Measurements from ENCODE around the gene DACT3.

DACT3 gene

DNA sequence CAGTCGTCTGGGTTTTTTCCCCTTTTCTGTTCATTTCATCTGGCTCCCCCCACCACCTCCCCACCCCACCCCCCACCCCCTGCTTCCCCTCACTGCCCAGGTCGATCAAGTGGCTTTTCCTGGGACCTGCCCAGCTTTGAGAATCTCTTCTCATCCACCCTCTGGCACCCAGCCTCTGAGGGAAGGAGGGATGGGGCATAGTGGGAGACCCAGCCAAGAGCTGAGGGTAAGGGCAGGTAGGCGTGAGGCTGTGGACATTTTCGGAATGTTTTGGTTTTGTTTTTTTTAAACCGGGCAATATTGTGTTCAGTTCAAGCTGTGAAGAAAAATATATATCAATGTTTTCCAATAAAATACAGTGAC is 50.6 kb downstream of the DACT3 start:
- no peak for DNase-seq

DNA sequence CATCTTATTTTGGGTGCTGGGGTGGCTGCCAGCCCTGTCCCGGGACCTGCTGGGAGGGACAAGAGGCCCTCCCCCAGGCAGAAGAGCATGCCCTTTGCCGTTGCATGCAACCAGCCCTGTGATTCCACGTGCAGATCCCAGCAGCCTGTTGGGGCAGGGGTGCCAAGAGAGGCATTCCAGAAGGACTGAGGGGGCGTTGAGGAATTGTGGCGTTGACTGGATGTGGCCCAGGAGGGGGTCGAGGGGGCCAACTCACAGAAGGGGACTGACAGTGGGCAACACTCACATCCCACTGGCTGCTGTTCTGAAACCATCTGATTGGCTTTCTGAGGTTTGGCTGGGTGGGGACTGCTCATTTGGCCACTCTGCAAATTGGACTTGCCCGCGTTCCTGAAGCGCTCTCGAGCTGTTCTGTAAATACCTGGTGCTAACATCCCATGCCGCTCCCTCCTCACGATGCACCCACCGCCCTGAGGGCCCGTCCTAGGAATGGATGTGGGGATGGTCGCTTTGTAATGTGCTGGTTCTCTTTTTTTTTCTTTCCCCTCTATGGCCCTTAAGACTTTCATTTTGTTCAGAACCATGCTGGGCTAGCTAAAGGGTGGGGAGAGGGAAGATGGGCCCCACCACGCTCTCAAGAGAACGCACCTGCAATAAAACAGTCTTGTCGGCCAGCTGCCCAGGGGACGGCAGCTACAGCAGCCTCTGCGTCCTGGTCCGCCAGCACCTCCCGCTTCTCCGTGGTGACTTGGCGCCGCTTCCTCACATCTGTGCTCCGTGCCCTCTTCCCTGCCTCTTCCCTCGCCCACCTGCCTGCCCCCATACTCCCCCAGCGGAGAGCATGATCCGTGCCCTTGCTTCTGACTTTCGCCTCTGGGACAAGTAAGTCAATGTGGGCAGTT is 51.2 kb downstream of the DACT3 start:
- no peak for DNase-seq

DNA sequence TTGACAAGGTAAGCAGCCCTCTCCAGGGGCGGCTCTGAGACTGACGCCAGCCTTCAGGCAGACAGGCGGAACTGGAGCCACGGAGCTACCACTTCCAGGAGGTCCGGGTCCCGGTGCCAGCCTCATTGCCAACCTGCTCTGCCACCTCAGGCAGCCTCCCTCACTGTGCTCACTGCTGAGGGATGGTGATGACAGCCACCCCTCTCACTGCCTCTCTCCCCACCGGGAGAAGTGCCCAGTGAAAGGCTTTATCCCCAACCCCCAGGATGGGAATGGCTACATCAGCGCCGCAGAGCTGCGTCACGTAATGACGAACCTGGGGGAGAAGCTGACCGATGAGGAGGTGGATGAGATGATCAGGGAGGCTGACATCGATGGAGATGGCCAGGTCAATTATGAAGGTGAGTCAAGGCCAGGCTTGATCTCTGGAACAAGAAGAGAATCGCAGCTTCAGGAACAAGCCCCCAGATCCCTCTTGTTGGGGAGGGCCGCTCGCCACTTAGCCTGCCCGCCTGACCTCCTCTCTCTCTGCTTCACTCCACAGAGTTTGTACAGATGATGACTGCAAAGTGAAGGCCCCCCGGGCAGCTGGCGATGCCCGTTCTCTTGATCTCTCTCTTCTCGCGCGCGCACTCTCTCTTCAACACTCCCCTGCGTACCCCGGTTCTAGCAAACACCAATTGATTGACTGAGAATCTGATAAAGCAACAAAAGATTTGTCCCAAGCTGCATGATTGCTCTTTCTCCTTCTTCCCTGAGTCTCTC is 52.2 kb downstream of the DACT3 start:
- no peak for DNase-seq

DNA sequence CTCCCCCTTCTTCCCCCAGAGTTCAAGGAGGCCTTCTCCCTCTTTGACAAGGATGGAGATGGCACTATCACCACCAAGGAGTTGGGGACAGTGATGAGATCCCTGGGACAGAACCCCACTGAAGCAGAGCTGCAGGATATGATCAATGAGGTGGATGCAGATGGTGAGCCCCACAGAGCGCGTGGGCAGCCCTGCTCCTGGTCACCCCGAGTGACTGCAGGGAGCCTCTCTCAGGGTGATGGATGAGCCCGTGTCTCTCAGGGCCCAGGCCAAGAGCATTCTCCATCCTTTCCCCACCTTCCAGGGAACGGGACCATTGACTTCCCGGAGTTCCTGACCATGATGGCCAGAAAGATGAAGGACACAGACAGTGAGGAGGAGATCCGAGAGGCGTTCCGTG is 52.8 kb downstream of the DACT3 start:
- no peak for DNase-seq

DNA sequence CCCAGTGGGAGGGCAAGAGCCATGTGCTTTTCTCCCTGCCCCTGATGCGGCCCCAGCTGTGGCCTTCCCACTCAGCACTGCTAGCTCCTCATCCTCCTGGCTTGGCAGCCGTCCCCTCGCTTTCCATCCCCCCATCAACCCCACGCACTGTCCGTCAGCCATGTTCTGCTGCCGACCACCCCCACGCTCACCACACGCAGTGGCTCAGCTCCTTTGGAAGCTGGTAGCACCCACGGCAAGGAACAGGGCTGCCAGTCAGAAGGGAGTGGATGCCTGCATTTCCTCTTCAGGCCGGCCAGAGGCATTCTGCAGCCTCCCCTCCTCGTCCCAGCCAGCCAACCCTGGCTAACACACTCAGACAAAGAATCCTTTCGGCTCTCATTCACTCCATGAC is 53.5 kb downstream of the DACT3 start:
- no peak for DNase-seq

DNA sequence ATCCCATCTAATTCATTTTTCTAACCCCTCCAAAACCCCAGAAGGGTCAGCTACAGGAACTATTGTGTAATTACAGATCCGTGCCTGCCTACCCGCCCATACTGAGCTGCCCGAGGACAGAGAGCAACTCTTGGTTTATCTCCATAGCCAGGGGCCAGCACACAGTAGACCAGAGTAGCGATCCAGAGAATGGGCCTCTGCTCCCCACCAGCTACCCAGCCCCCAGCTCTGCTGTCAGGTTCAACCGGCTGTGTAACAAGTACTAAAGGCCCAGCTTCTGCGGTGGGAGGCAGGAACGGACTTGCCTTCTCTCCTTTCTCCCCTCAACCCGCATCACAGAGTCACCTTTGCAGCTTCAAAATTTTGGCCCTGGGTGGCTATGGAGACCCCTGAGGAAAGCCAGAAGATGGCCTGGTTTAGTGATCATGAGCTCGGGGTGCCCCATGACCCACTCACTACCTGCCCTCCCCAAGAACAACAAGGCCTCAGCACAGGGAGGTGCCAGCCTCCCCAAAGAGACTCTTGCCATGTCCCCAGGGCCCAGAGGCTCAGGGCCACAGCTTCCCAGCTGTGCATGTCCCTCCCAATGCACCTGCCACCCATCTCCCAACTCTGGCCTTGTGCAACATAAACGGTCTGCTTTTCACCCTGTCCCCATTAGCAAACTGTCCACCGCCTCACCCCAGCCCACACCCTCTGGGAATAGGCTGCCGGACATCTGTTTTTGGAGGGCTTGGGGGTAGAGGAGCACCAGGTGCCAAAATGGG is 54.1 kb downstream of the DACT3 start:
- DNase-seq: no peak

DNA sequence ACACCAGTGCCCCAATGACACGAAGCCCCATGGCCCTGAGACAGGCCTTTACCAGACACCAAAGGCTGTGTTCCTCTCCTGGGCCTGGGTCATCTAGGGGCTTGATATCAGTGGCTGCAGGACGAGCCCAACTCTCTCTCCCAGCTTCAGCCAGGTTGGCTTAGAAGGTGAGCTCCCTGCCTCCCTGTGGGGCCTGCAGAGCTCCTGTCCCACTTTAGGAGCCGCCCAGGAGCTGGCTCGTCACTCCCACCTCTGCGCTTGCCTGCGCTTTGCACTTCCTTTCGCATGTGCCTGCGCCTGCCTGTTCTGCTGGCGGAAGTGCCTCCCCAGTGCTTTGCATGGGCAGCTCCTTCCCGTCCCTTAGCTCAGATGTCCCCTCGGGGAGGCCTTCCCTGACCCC is 55.0 kb downstream of the DACT3 start:
- DNase-seq: no peak

DNA sequence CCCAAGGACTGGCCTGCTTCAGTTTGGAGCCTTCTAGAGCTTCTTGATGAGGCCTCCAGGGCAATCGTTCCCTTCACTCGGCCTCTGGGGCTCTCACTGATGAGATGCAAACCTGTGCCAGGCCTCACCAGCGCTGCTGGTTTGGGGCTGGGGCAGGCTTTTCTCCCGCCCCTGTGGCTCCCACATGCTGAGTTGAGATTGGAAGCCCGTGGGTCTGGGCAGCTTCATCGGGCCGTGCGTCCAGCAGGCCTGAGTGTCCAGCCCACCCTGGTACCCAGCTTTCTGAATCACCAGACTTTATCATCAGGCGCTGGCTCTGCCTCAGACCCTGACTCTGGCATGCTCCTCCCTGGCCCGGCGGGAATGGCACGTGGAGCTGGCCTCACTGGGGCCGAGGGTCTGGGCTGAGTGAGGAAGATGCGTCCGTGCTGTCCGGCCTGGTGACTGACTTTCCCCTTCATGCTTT is 55.6 kb downstream of the DACT3 start:
- no peak for DNase-seq

DNA sequence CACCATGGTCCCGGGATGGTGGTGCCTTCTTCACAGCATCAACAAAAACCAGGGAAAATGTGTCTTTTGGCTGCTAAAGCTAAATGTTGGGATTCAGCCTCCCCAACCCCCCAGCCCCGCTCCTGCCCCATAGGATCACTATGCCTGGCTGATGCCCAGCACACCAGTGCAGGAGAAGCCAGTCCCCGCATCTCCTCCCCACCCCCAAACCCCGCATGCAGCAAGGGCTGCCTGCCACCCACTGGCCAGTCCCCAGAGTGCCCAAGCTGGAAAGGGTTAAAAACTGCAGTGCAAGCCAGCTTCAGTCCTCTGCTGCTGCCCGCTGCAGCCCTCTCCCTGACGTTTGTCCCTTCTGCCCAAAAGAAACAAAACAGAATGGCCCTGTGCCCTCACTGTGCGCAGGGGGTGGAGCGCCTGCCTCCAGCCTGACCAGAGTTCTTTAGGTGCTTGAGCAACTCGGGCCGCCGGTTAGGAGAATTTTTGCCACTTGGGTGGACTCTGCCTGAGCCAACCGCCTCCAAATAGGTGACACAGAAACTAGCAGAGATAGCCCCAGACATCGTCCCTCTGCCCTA is 56.1 kb downstream of the DACT3 start:
- DNase-seq: no peak

DNA sequence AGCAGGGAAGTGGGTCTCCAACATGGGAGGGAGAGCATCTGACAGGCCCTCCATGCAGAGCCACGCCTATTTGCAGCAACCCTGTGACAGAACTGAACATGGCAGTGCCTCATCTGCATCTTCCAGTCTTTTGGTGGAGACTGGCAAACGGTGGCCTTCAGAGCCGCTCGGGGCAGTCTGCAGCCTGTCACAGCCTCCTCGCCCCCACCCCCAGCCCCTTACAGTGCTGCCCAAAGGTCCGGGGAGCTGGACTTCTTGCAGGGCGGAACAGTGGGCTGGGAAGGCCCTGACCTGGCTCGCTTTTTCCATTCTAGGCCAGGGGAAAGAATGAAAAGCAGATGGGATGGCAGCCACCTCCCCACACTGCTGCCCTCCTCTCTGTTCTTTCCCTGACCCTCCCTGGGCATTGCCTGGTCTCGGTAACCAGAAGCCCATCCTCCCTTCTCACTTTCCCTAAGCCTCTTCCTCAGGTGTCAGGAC is 57.2 kb downstream of the DACT3 start:
- no peak for DNase-seq

DNA sequence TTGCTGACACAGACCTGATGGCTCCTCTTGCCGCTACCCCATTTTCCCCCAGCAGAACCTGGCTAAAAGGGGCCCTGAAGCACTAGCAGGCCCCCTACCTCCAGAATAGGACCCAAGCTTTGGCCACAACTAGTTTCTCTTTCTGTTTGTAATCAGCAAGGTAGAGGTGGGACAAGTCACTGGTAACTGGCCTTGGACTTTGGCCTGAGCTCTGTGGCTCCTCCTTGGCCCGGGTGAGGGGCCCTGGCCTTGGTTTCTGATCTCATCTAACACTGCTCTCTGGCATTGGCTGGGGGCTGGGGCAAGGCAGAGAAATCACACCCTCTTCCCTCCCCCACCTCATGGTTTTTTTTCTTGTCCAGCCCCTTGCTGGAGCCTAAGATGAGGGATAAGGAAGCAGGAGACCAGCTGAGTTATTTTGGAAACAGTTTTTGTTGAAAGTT is 57.8 kb downstream of the DACT3 start:
- DNase-seq: no peak

DNA sequence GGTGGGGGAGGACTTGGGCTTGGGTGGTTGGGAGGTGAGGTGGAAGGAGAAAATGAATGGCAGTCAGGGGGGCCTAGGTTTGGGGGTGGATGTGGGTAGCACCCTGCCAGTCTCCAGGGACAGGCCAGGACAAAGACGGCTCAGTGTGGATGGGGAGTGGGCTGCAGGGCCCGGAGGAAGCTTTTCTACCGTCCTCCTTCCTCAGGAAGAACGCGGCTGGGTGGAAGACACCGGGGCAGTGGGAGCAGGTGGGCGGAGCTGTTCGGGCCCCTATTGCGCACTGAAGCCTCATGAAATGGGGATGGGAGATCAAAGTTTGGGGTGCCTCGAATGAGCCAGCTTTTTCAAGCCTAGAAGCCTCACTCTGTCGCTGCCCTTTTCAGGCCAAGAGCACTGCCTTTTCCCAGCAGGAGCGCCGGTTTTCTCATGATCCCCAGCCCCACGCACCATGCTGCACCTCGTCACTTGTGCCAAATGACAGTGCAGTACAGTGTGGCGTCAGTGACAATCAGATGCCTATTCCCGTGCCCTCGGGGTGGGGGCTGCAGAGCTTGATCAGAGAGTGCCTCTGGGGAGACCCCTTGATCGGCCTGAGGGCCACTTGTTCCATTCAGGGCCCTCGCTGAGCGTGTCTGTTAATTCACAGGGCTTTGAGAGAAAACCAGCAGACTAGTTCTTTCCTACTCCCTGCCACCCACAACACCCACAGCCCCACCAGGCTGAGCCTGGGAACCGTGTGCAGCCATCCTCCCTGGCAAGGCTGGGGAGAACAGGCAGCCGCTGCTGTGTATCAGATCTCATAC is 58.4 kb downstream of the DACT3 start:
- DNase-seq: no peak

DNA sequence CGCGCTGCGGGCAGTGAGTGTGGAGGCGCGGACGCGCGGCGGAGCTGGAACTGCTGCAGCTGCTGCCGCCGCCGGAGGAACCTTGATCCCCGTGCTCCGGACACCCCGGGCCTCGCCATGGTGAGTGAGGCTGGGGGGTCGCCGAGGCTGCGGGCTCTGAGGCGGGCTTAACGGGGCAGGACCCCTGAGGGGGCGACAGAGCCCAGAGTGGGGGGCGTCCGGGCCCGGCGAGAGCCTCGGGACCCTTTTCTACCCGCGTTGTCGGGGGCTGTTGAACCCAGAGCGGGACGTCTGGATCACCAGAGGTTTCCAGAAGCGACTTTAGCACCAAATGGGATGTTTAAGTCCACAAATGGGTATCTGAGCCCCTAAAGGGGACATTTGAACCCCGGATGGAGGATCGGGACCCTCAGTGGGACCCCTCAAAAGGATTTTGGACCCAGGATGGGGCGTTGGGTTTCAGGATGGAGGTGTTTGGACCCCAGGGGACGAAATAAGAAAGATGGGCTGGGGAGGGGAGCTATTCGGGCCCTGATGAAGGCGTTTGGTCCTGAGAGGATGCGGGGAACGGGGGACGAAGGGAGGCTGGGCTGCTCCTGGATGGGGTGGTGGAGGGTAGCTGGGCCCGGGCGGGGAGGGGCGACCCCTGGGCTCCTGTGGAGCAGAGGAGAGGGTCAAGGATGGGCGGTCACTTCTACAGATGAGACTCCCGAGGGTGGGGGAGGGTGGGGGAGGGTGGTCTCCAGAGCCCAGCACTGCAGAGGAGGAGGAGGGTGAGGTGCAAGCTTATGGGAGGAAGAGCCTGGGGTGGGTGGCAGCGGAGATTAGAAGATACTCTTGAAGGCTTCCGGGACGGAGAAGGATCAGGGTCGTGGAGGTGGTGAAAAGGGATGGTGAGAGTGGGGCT is 59.4 kb downstream of the DACT3 start, which contains the start of gene CALM3:
Gene CALM3 (plus strand): TSS at position 13 of the 907 bp plus-strand sequence. CDS start 105 bp downstream, at position 118.
- no peak for DNase-seq

DNA sequence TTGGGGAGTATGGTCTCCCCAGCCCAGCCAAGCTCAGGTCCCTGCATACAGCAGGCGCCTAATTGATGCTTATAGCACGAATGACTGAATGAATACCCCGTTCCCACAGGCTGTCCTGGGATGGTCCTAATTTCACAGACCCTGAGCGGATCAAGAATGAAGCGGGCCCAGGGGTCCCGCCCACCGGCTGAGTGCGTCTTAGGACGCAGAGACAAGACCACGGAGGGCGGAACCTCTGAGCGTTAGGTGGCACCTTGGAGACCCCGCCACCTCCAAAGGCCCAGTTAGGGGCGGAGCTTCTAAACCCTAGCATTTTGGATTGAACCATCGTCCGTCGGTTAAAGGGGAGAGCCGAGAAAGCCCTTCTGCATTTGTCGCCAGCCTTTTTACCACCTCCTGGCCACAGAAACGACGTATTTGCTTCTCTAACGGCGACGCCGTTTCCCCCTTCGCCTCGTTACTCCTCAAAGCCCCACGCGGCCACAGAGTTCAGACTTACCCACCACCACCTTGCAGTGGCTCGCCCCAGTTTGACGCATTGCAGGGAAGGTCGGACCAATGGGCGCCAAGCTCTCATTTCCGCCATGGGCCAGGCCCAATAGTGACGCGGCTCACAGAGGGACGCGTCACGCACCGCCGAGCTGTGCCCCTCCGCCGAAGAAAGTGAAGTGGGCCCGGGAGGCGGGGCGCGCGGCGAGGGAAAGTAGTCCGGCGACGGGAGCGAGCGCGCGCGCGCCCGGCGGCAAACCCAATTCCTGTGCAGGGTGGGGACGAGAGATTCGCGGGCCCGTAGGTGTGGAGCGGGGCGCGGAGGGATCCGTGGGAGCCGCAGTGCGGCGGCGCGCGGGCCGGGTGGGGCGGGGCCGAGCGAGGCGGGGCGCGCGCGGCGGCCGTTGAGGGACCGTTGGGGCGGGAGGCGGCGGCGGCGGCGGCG is 60.3 kb downstream of the DACT3 start:
- DNase-seq: peak; percentile 99

DNA sequence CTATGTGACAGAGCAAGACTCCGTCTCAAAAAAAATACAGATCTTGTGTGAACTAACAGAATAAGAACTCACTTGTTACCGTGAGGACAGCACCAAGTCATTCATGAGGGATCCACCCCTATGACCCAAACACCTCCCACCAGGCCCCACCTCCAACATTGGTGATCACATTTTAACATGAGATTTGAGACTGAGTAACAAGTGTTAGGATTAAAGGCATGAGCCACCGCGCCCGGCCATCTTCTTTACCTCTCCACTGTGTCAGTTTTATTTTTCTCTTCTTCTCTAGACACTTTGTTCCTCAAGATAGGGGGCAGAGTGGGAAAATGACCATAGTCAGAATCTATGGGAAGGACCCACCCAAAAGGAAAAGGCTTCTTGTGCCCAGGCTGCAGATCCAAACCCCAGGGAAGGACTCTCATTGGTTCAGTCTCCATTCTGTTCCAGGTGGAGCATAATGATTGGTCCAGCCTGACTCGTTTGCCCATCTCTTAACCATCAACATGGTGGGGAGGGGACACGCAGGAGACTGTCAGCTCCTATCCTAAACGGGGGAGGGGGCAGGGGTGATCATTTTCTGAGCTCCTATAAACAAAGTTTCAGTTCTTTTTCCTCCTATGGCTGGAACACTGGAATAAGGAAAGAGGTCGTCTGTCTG is 61.1 kb downstream of the DACT3 start:
- no peak for DNase-seq

DNA sequence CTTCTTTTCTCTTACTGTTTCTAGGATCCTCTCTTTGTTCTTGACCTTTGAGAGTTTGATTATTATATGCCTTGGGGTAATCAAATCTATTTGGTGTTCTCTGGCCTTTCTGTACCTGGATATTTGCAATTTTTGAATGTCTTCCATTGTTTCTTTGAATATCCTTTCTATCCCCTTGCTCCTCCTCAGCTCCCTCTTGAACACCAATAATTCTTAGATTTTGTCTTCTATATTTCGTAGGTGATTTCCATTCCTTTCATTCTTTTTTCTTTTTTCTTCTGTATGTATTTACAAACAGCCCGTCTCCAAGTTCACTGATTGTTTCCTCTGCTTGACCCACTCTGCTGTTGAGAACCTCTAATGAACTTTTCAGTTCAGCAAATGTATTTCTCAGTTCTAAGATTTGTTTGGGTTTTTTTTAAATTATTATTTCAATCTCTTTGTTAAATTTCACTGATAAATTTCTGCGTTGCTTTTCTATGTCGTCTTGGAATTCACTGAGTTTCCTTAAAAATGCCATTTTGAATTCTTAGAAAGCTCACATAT is 62.5 kb downstream of the DACT3 start:
- no peak for DNase-seq

Data from fibroblast of skin of right quadriceps (primary cell).